Measurements from ENCODE around the gene ELMO2.

DNA sequence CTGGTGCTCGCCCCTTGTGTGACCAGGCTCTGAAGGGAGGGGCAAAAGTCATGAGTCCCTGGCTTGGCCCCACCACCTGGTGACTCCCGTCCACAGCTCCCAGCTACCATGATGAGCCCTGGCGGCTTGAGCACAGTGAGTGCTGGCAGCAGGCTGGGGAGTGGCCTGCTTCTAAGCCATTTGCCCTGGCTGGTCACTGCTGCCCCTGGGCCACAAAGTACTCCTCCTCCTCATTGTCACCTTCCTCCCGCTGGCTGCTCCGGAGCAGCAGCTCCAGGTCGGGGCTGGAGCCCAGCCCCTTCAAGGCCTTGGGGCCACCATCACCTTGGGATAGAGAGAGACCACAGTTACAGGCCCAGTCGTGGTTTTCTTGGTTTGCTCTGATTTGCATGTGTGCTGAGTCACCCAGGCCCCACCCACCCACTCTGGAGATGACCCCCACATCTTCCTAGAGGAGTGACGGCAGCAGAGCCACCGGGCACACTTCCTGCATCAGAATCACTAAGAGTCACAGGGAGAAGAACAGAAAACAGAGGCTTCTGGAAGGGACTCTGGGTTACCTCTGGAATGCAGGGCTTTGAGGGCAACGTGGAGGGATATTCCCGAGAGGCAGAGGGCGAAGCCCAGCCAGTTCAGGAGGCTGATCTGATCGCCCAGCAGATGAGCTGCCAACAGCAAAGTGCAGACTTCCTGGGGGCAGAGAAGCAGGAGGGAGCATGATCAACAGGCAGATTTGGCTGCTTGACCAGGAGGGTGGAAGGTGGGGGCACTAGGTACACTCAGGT, 56.0 kb downstream of the ELMO2 start:
- TF ChIP-seq, protein P1, sequence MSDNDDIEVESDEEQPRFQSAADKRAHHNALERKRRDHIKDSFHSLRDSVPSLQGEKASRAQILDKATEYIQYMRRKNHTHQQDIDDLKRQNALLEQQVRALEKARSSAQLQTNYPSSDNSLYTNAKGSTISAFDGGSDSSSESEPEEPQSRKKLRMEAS (IDR thresholded peaks at IDR 0.05), result no peak
- TF ChIP-seq EP300 (IDR thresholded peaks at IDR 0.05; ENCODE audit: borderline replicate concordance), result no peak
- TF ChIP-seq ZBTB7A (IDR thresholded peaks at IDR 0.05; ENCODE audit: low read depth), result no peak
- TF ChIP-seq YY1 (IDR thresholded peaks at IDR 0.05; ENCODE audit: low read depth), result no peak
- no peak for TF ChIP-seq CREB1 (IDR thresholded peaks at IDR 0.05; ENCODE audit: low read depth)
- no peak for TF ChIP-seq TCF12 (IDR thresholded peaks at IDR 0.05; ENCODE audit: low read depth)
- no peak for TF ChIP-seq FOXM1 (IDR thresholded peaks at IDR 0.05; ENCODE audit: borderline replicate concordance, low read depth)
- no peak for TF ChIP-seq NFIC (IDR thresholded peaks at IDR 0.05)
- TF ChIP-seq RAD21 (IDR thresholded peaks at IDR 0.05; ENCODE audit: low read depth), result no peak
- no peak for TF ChIP-seq TEAD4 (IDR thresholded peaks at IDR 0.05)
- no peak for TF ChIP-seq EGR1 (IDR thresholded peaks at IDR 0.05)

All from Ishikawa (cell line).